ENCODE data around the gene TBL1X. TPM values are rescaled to one million over a fixed set of nuclear protein-coding genes. Genes with fewer than 3 reads are reported as not detected.
A peak's percentile ranks its signal among the peaks of the same experiment; 100 is the strongest.

The TBL1X gene
- total RNA-seq, 2 experiments from 2014 or later, result 20.7 to 21.6 TPM

- Mint-ChIP-seq H3K36me3 (ENCODE audit: low read depth) (peaks cover 6% of the 10 kb centered on the region), H3K4me3 (no peak overlapping the region), H3K4me1 (ENCODE audit: low read depth) (peaks cover 8% of the 10 kb centered on the region), H3K27me3 (ENCODE audit: low read depth) (no peaks in the 10 kb centered on the region), H3K9me3 (no peaks in the 10 kb centered on the region), H3K27ac (no peak overlapping the region)
- no peak for DNase-seq
- intact Hi-C loops (cut with micrococcal nuclease), result no loop called here
- CTCF ChIA-PET, result no interaction called here
These were observed 142.1 kb downstream of the TBL1X start for GRCh38 chrX:9606971-9607370.

DNA sequence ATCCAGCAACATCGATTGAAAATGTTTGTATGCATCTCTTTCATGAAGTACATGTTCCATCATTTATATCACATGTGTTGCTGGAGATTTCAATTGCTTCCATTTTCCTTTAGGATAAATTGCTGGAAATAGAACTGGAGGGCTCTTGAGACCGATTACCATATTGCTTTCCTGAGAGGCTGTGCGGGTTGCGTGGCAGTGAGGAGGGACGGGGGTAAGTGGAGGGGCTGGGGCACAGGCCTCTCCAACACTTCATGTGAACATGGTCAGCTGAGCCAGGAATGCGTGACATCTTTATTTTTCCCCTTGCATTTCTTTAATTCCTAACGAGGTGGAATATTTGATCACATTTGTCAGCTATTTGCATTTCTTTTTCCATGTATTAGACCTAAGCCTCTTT lies 144.6 kb downstream of the TBL1X start:
- no peaks in the 10 kb centered on the region for H3K9me3 Mint-ChIP-seq
- no peak for DNase-seq
- H3K27me3 Mint-ChIP-seq (ENCODE audit: low read depth), result no peaks in the 10 kb centered on the region
- peaks cover 8% of the 10 kb centered on the region for H3K4me1 Mint-ChIP-seq (ENCODE audit: low read depth)
- peaks cover 2% of the 10 kb centered on the region for H3K36me3 Mint-ChIP-seq (ENCODE audit: low read depth)
- no peak overlapping the region for H3K27ac Mint-ChIP-seq
- H3K4me3 Mint-ChIP-seq, result no peak overlapping the region
- CTCF ChIA-PET, result no interaction called here
- intact Hi-C loops (cut with micrococcal nuclease), result no loop called here

GRCh38 chrX:9609987-9610386 lies 145.1 kb downstream of the TBL1X start:
- Mint-ChIP-seq H3K36me3 (ENCODE audit: low read depth) (peaks cover 2% of the 10 kb centered on the region), H3K27ac (no peak overlapping the region), H3K4me1 (ENCODE audit: low read depth) (peaks cover 8% of the 10 kb centered on the region), H3K27me3 (ENCODE audit: low read depth) (no peaks in the 10 kb centered on the region), H3K4me3 (no peak overlapping the region), H3K9me3 (no peaks in the 10 kb centered on the region)
- CTCF ChIA-PET, result no interaction called here
- intact Hi-C loops (cut with micrococcal nuclease), result no loop called here
- DNase-seq, result no peak

GRCh38 chrX:9610771-9611392 lies 146.0 kb downstream of the TBL1X start:
- CTCF ChIA-PET, result no interaction called here
- no peak overlapping the region for H3K27ac Mint-ChIP-seq
- H3K4me3 Mint-ChIP-seq, result no peak overlapping the region
- H3K4me1 Mint-ChIP-seq (ENCODE audit: low read depth), result peaks cover 8% of the 10 kb centered on the region
- intact Hi-C loops (cut with micrococcal nuclease), result no loop called here
- H3K36me3 Mint-ChIP-seq (ENCODE audit: low read depth), result no peaks in the 10 kb centered on the region
- no peaks in the 10 kb centered on the region for H3K9me3 Mint-ChIP-seq
- no peak for DNase-seq
- no peaks in the 10 kb centered on the region for H3K27me3 Mint-ChIP-seq (ENCODE audit: low read depth)

- no peaks in the 10 kb centered on the region for H3K9me3 Mint-ChIP-seq
- CTCF ChIA-PET, result no interaction called here
- no peaks in the 10 kb centered on the region for H3K27me3 Mint-ChIP-seq (ENCODE audit: low read depth)
- H3K27ac Mint-ChIP-seq, result no peak overlapping the region
- H3K4me3 Mint-ChIP-seq, result no peak overlapping the region
- intact Hi-C loops (cut with micrococcal nuclease), result no loop called here
- H3K4me1 Mint-ChIP-seq (ENCODE audit: low read depth), result peaks cover 8% of the 10 kb centered on the region
- no peaks in the 10 kb centered on the region for H3K36me3 Mint-ChIP-seq (ENCODE audit: low read depth)
- DNase-seq, result no peak
These were observed 146.7 kb downstream of the TBL1X start for GRCh38 chrX:9611436-9612145.

GRCh38 chrX:9612146-9612505 lies 147.3 kb downstream of the TBL1X start:
- Mint-ChIP-seq H3K27me3 (ENCODE audit: low read depth) (no peaks in the 10 kb centered on the region), H3K27ac (no peak overlapping the region), H3K9me3 (no peaks in the 10 kb centered on the region), H3K4me3 (no peak overlapping the region), H3K36me3 (ENCODE audit: low read depth) (no peaks in the 10 kb centered on the region), H3K4me1 (ENCODE audit: low read depth) (peaks cover 8% of the 10 kb centered on the region)
- intact Hi-C loops (cut with micrococcal nuclease), result no loop called here
- DNase-seq, result no peak
- CTCF ChIA-PET, result no interaction called here

GRCh38 chrX:9614016-9614415 lies 149.2 kb downstream of the TBL1X start:
- Mint-ChIP-seq H3K4me3 (no peak overlapping the region), H3K9me3 (no peaks in the 10 kb centered on the region), H3K4me1 (ENCODE audit: low read depth) (peaks cover 12% of the 10 kb centered on the region), H3K27ac (no peak overlapping the region), H3K27me3 (ENCODE audit: low read depth) (no peaks in the 10 kb centered on the region), H3K36me3 (ENCODE audit: low read depth) (peaks cover 4% of the 10 kb centered on the region)
- intact Hi-C loops (cut with micrococcal nuclease), result no loop called here
- CTCF ChIA-PET, result no interaction called here
- no peak for DNase-seq

DNA sequence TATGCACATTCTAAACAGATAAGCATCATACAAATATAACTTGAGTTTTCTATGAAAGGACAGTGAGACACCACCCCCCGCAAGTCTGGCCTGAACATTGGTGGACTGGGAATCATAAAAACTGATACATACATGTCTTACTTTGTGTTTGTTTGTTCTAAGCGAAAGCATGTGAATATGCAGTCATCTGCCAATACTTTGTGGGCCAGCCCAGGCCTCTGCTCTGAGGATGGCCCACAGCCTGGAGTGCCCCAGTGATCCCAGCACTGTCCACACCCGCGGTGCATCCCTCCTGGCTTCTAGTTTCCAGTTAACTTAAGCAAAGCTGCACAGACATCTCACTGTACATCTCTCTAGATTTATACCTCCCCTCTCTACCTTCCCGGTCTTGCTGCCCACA lies 154.3 kb downstream of the TBL1X start:
- CTCF ChIA-PET, result no interaction called here
- no peak for DNase-seq
- intact Hi-C loops (cut with micrococcal nuclease), result no loop called here
- H3K36me3 Mint-ChIP-seq (ENCODE audit: low read depth), result peaks cover 9% of the 10 kb centered on the region
- no peaks in the 10 kb centered on the region for H3K27me3 Mint-ChIP-seq (ENCODE audit: low read depth)
- H3K9me3 Mint-ChIP-seq, result no peaks in the 10 kb centered on the region
- no peak overlapping the region for H3K4me3 Mint-ChIP-seq
- peaks cover 35% of the 10 kb centered on the region for H3K4me1 Mint-ChIP-seq (ENCODE audit: low read depth)
- no peak overlapping the region for H3K27ac Mint-ChIP-seq

DNA sequence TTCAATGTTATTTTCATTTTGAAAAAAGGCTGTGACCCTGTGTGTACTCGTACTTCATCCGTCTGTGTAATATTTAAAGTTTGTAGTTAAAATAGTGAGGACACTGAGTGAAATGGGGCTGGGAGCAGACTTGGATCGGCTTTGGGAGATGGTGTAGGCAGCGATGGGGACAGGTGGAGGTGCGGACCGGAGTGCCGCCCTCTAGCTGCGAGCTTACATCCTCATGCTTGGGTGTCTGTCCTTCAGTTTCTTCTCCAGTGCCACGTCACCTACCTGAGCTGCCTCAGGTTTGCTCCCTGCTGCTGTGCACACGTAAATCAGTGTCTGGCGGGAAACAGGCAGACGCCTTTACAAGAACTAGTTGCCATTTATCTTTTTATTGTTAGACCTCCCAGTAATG lies 154.7 kb downstream of the TBL1X start:
- no peak overlapping the region for H3K4me3 Mint-ChIP-seq
- H3K36me3 Mint-ChIP-seq (ENCODE audit: low read depth), result peaks cover 9% of the 10 kb centered on the region
- CTCF ChIA-PET, result interaction anchor here (0.6 kb wide), 1 partner anchor 37 kb away, joined by 3 read pairs; no protein-coding TSS in a partner anchor
- intact Hi-C loops (cut with micrococcal nuclease), result no loop called here
- no peaks in the 10 kb centered on the region for H3K27me3 Mint-ChIP-seq (ENCODE audit: low read depth)
- no peaks in the 10 kb centered on the region for H3K9me3 Mint-ChIP-seq
- peaks cover 38% of the 10 kb centered on the region for H3K4me1 Mint-ChIP-seq (ENCODE audit: low read depth)
- no peak for DNase-seq
- H3K27ac Mint-ChIP-seq, result no peak overlapping the region

GRCh38 chrX:9622128-9622527 lies 157.3 kb downstream of the TBL1X start:
- Mint-ChIP-seq H3K9me3 (no peaks in the 10 kb centered on the region), H3K27me3 (ENCODE audit: low read depth) (no peaks in the 10 kb centered on the region), H3K36me3 (ENCODE audit: low read depth) (peaks cover 9% of the 10 kb centered on the region), H3K4me3 (no peak overlapping the region), H3K4me1 (ENCODE audit: low read depth) (peaks cover 49% of the 10 kb centered on the region), H3K27ac (no peak overlapping the region)
- peak; percentile 16 for DNase-seq
- intact Hi-C loops (cut with micrococcal nuclease), result no loop called here
- CTCF ChIA-PET, result no interaction called here

DNA sequence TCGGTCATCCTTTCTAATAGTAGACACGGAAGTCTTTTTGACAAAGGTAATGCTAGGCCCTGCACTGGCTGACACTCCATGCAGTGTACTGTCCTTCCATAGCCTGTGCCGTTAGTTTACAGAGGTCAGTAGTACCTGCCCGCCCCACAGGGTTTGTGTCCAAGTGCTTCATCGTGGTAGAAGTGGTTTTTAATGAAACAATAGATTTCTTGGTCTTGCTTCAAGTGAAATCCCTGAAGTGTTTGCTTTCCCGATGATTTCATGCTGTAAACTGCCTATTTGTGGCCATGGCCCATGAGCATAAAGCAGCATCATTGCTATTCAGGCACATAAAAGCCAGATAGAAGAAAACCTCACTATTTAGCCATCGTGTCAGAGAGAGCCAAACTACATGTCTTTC lies 161.5 kb downstream of the TBL1X start:
- H3K27me3 Mint-ChIP-seq (ENCODE audit: low read depth), result no peaks in the 10 kb centered on the region
- intact Hi-C loops (cut with micrococcal nuclease), result no loop called here
- H3K36me3 Mint-ChIP-seq (ENCODE audit: low read depth), result peaks cover 5% of the 10 kb centered on the region
- H3K27ac Mint-ChIP-seq, result no peak overlapping the region
- no peak for DNase-seq
- H3K9me3 Mint-ChIP-seq, result no peaks in the 10 kb centered on the region
- peaks cover 39% of the 10 kb centered on the region for H3K4me1 Mint-ChIP-seq (ENCODE audit: low read depth)
- CTCF ChIA-PET, result no interaction called here
- H3K4me3 Mint-ChIP-seq, result no peak overlapping the region

- no peaks in the 10 kb centered on the region for H3K9me3 Mint-ChIP-seq
- no peak for DNase-seq
- CTCF ChIA-PET, result no interaction called here
- H3K4me1 Mint-ChIP-seq (ENCODE audit: low read depth), result peaks cover 32% of the 10 kb centered on the region
- H3K4me3 Mint-ChIP-seq, result no peak overlapping the region
- no peak overlapping the region for H3K27ac Mint-ChIP-seq
- no peaks in the 10 kb centered on the region for H3K27me3 Mint-ChIP-seq (ENCODE audit: low read depth)
- H3K36me3 Mint-ChIP-seq (ENCODE audit: low read depth), result no peaks in the 10 kb centered on the region
- intact Hi-C loops (cut with micrococcal nuclease), result no loop called here
These were observed 163.1 kb downstream of the TBL1X start for GRCh38 chrX:9627922-9628321.

DNA sequence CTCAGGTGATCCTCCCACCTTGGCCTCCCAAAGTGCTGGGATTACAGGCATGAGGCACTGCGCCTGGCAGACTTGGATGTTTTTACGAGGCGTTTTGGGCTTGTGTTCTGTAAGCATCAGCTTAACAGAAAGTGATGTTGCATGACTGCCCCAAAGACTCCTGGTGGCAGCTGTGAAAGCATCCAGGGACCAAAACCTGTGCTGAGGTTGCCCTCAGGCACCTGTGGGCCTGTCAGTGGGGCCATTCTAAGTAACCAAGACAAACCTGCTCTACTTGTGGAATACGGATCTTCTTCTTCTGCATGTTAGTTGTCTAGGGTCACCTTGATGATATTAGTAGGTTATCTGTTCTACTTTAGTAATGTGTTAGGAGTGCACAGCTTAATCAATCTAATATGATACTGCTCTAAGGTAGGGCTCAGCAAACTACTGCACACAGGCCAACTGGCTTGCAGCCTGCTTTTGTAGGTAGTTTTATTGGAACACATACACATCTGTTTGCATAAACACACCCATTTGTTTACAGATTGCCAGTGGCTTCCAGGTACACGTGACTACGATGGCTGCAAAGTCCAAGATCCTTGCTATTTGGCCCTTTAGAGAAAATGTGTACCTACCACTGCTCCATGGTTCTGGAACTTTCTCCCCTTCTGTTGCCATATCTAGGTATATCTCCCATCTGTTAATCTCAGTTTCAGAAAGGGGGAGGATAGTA lies 164.1 kb downstream of the TBL1X start:
- no peaks in the 10 kb centered on the region for H3K36me3 Mint-ChIP-seq (ENCODE audit: low read depth)
- H3K4me3 Mint-ChIP-seq, result no peak overlapping the region
- H3K9me3 Mint-ChIP-seq, result no peaks in the 10 kb centered on the region
- no peaks in the 10 kb centered on the region for H3K27me3 Mint-ChIP-seq (ENCODE audit: low read depth)
- intact Hi-C loops (cut with micrococcal nuclease), result no loop called here
- CTCF ChIA-PET, result no interaction called here
- DNase-seq, result no peak
- H3K27ac Mint-ChIP-seq, result no peak overlapping the region
- peaks cover 26% of the 10 kb centered on the region for H3K4me1 Mint-ChIP-seq (ENCODE audit: low read depth)

Measured in activated naive CD4-positive, alpha-beta T cell treated with anti-CD3 and anti-CD28 coated beads for 36 hours (primary cell).